ENCODE measurements around the gene FBLIM1. TPM values are rescaled to one million over a fixed set of nuclear protein-coding genes. Genes with fewer than 3 reads are reported as not detected.
A peak's percentile ranks its signal among the peaks of the same experiment; 100 is the strongest.

The FBLIM1 gene
- total RNA-seq, 4 donors from 2014 or later: 140 to 411 (median 311) TPM

DNA sequence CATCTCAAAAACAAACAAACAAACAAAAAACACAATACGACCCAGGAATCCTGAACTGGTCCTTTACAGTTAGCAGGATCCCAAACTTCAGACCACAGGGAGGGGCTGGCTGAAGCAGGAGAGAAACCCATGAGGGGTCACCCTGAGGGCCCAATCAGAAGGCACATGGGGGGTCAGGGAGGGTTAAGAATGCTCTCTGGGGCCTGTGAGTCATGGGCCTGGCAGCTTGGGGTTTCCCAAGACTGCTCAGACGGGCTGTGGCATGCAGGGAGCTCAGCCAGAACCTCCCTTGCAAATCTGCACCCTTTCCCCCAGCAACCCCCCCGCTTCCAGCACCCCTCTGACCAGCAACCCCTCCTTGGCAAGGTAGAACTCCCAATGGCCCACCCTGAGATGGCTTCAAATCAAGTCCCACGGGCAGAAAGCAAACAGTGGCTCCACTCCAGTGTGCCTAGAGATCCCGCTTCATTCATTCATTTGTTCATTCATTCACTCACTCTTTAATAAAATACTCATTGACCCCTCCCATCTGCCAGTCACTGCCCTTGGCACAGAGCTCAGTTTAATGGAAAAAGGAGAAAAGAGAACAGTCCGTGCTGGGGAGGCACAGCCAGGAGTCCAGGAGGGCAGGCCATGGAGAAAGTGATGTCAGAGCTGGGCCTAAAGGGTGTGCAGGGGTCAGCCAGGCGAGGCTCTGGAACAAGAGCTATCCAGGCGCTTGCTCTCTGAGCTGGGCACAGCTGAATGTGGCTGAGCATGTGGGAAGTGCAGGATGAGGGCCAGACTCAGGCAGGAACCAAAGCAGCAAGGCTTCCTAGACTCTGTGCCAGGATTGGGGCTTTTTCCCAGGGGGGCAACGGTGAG, 40.6 kb downstream of the FBLIM1 start:
- Histone ChIP-seq H3K4me3 (peak overlapping the region in 1 of 4 donors; percentile 24), H3K27me3 (no peaks in the 10 kb centered on the region), H3K4me1 (peaks cover 14 to 63% (median 54%) of the 10 kb centered on the region in 4 donors), H3K9me3 (no peaks in the 10 kb centered on the region), H3K27ac (peak overlapping the region; percentile 75 to 82 (median 76)), H3K36me3 (no peaks in the 10 kb centered on the region)
- in situ Hi-C loops (cut with MboI; ENCODE audit: low pct_ligation_motif_present in 1 of 4, low pct_unique_long_range_greater_than_20kb in 1 of 4, low sequenced_read_pairs in 3 of 4) (no loop called here), intact Hi-C loops (cut with DNase I; ENCODE audit: low total_unique reads) (loop anchor here (10.0 kb wide), 1 partner anchor 256 kb away; no protein-coding TSS in a partner anchor)
- TF ChIP-seq EP300 (IDR thresholded peaks at IDR 0.05; ENCODE audit: low read depth): peak; percentile 68
- peak; percentile 27 to 62 (median 28) for TF ChIP-seq POLR2AphosphoS5 (IDR thresholded peaks at IDR 0.05)
- peak; percentile 59 for TF ChIP-seq POLR2A (IDR thresholded peaks at IDR 0.05)
- TF ChIP-seq, protein P1, sequence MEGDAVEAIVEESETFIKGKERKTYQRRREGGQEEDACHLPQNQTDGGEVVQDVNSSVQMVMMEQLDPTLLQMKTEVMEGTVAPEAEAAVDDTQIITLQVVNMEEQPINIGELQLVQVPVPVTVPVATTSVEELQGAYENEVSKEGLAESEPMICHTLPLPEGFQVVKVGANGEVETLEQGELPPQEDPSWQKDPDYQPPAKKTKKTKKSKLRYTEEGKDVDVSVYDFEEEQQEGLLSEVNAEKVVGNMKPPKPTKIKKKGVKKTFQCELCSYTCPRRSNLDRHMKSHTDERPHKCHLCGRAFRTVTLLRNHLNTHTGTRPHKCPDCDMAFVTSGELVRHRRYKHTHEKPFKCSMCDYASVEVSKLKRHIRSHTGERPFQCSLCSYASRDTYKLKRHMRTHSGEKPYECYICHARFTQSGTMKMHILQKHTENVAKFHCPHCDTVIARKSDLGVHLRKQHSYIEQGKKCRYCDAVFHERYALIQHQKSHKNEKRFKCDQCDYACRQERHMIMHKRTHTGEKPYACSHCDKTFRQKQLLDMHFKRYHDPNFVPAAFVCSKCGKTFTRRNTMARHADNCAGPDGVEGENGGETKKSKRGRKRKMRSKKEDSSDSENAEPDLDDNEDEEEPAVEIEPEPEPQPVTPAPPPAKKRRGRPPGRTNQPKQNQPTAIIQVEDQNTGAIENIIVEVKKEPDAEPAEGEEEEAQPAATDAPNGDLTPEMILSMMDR (IDR thresholded peaks at IDR 0.05): no peak
- DNase-seq: peak; percentile 59
- 31 to 43% methylated on average over 2 to 9 of the region's 9 CpGs for WGBS, 2 donors (ENCODE audit: low coverage in 1 of 2)

DNA sequence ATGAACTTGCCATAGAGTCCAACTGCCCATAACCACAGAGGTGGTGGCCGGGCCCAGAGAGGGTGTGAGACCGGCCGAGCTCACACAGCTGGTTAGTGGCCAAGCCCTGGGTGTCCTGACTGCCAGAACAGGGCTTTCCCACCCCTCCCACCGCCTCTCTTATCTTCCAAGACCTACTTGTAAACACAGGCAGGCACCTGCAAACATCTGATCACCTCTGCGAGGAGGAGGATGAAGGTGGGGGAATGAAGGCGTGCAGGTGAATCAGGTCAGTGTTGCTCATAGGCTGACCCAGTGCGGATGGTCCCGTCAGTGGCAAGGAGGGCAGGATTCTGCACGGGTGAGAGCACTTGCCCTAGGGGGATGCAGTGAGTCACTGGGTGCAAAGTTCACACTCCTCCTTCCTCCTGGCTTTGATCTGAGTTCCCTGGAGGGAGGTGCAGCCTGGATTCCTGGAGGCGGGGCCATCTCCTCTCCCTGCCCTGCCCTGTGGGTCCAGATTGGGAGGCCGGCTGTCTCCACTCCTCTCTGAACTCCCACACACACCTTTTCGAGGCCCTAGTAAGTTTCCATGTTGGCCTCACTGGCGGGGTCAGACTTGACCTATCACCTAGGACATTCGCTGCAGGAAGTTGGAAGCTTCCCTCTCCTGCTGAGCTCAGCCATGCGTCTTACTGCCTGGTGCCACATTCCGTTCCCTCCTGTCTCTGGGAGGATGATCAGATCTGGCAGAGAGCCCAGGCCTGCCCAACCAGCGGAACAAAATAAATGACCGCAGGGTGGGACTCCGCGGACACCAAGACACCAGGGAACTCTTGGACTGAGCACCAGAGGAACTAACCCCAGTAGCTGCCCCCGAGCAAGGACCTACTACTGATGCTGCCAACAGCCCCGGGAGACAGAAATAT, 41.6 kb downstream of the FBLIM1 start:
- intact Hi-C loops (cut with DNase I; ENCODE audit: low total_unique reads) (loop anchor here (10.0 kb wide), 1 partner anchor 255 kb away; no protein-coding TSS in a partner anchor), in situ Hi-C loops (cut with MboI; ENCODE audit: low pct_ligation_motif_present in 1 of 4, low pct_unique_long_range_greater_than_20kb in 1 of 4, low sequenced_read_pairs in 3 of 4) (loop anchor here (10.0 to 25.0 kb wide), 3 partner anchors 112 to 187 kb away; partner anchors contain the start of gene ZBTB17 (in 2 of the 4))
- Histone ChIP-seq H3K9me3 (no peaks in the 10 kb centered on the region), H3K4me1 (peaks cover 14 to 57% (median 47%) of the 10 kb centered on the region in 4 donors), H3K4me3 (no peak overlapping the region), H3K27me3 (no peaks in the 10 kb centered on the region), H3K36me3 (no peaks in the 10 kb centered on the region), H3K27ac (peak overlapping the region; percentile 75 to 82 (median 76))
- TF ChIP-seq, protein P1 (IDR thresholded peaks at IDR 0.05): no peak
- peak; percentile 56 for TF ChIP-seq POLR2A (IDR thresholded peaks at IDR 0.05)
- peak; percentile 12 for TF ChIP-seq EP300 (IDR thresholded peaks at IDR 0.05; ENCODE audit: low read depth)
- TF ChIP-seq POLR2AphosphoS5 (IDR thresholded peaks at IDR 0.05): peak in 2 of 3 donors; percentile 72 to 87
- peak; percentile 92 for DNase-seq
- WGBS, 2 donors (ENCODE audit: low coverage in 1 of 2): 40% methylated on average over 22 of the region's 22 CpGs; no CpG with 5 or more reads in 1 of the 2 donors

DNA sequence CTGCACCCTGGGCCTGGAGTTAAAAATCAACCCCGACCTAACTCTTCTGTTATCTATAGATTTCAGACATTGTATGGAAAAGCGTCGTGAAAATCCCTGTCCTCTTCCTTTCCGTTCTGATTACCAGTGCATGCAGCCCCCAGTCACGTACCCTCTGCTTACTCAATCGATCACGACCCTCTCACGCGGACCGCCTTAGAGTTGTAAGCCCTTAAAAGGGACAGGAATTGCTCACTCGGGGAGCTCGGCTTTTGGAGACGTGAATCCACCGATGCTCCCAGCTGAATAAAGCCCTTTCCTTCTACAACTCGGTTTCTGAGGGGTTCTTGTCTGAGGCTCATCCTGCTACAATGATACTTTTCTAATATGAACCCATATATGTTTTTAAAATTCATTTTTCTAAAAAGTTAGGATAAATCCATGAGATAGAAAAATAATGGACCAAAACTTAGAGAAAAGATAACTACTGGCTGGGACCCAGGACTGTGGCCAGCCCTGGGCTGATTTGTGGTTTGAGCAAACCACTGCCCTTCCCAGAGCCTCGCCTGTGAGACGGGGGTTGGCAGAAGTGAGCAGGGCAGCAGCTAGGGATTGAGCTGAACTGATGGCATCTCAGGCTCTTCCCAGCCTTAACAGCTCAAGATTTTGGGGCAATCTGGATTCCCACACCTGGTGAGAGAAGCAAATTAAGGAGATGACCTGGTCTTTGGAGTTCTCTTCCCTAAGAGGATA, 43.8 kb downstream of the FBLIM1 start:
- in situ Hi-C loops (cut with MboI; ENCODE audit: low pct_ligation_motif_present in 1 of 4, low pct_unique_long_range_greater_than_20kb in 1 of 4, low sequenced_read_pairs in 3 of 4): loop anchor here (10.0 to 25.0 kb wide), 3 partner anchors 110 to 185 kb away; partner anchors contain the start of gene ZBTB17 (in 2 of the 4)
- WGBS, 2 donors (ENCODE audit: low coverage in 1 of 2): 70 to 86% methylated on average over 5 to 17 of the region's 17 CpGs
- Histone ChIP-seq H3K9me3 (no peaks in the 10 kb centered on the region), H3K4me1 (peaks cover 12 to 35% (median 29%) of the 10 kb centered on the region in 4 donors), H3K36me3 (no peaks in the 10 kb centered on the region), H3K27me3 (no peaks in the 10 kb centered on the region), H3K27ac (no peak overlapping the region), H3K4me3 (no peak overlapping the region)
- DNase-seq: no peak
- intact Hi-C loops (cut with DNase I; ENCODE audit: low total_unique reads): no loop called here
- TF ChIP-seq EP300 (IDR thresholded peaks at IDR 0.05; ENCODE audit: low read depth) (no peak), POLR2AphosphoS5 (IDR thresholded peaks at IDR 0.05) (no peak), POLR2A (IDR thresholded peaks at IDR 0.05) (no peak)
- TF ChIP-seq, protein P1 (IDR thresholded peaks at IDR 0.05): no peak
